GM03348 (cell line): ENCODE measurements around the gene MARK2.
A peak's percentile ranks its signal among the peaks of the same experiment; 100 is the strongest.

ENCODE experiments used
- DNase-seq: peaks from one replicate; pipeline ENCODE4 v3.0.0; 2012; ENCODE audit warnings: low spot score

MARK2 gene

DNA sequence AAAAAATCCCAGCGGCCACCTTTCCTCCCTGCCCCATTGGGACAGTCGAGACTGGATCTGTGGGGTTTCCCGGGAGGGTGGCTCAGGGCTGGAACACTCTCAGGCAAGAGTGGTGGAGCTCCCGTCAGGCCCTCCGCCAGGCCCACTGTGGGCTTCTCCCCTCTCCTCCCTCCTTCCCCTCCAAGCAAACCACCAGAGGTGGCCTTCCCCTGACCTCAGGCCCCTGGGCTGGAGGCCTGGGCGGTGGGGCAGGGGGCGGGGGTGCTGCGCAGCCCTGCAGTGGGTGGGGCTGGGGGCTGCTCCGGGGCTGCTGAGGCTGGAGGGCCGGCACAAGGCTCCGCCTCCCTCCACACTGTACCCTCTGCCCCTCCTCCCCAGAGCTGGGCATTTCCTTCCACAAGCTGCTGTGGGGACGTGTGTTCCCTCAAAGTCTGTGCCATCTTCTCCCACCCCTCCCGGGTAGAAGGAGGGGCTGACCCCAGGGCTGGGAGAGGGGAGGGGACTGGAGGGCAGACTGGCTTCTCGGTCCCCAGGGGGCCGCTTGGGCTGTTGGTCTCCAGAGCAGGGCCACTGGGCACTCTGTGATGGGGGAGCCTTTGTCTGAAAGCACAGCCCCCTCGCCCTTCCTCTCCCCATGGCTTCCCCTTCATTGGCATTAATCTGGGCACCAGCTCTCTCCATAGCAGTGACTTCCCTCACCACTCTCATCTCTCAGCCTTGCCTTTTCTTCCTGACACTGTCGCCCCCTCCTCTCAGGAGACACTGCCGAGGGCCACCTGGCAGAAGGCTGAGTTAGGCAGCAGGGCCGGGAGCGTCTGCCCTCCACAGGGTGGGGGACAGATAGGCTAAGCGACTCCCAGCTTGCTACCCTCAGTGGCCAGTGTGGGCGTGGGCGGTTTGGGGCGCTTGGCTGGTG, 70.9 kb downstream of the MARK2 start:
- DNase-seq = no peak

GRCh38 chr11:63910675-63911074, 71.8 kb downstream of the MARK2 start:
- DNase-seq = no peak

- no peak for DNase-seq
These were observed 72.5 kb downstream of the MARK2 start for GRCh38 chr11:63911440-63911839.

GRCh38 chr11:63911876-63912275, 73.0 kb downstream of the MARK2 start:
- DNase-seq = no peak

DNA sequence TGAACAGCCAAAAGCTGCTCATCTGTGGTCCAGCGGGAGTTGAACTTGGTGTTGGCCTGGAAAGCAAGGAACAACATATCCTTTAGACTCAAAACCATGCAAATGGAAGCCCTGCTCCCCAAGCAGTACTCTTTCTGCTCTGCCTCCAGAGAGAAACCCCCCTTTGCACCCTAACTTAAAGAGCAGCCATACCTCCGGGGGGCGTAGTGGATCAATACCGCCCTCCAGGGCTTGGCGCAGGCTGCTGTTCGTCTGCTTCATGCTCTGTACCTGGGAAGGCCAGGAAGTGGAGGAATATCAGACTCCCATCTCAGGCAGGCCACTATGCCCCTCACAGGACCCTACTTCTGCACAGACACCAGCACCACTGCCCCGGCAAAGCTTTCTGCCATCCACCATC, 73.8 kb downstream of the MARK2 start:
- no peak for DNase-seq

- no peak for DNase-seq
These were observed 75.2 kb downstream of the MARK2 start for GRCh38 chr11:63913866-63914830.

GRCh38 chr11:63914896-63915691, 76.2 kb downstream of the MARK2 start:
- no peak for DNase-seq

GRCh38 chr11:63915961-63916836, 77.3 kb downstream of the MARK2 start:
- DNase-seq = peak; percentile 72

GRCh38 chr11:63916837-63917691, 78.2 kb downstream of the MARK2 start, which contains the start of gene RCOR2:
TSS of gene RCOR2 (minus strand) at chr11:63917164. CDS start at chr11:63916456, 708 bp downstream.
- DNase-seq = peak; percentile 94

- peak; percentile 74 for DNase-seq
These were observed 79.0 kb downstream of the MARK2 start for GRCh38 chr11:63917692-63918506.

DNA sequence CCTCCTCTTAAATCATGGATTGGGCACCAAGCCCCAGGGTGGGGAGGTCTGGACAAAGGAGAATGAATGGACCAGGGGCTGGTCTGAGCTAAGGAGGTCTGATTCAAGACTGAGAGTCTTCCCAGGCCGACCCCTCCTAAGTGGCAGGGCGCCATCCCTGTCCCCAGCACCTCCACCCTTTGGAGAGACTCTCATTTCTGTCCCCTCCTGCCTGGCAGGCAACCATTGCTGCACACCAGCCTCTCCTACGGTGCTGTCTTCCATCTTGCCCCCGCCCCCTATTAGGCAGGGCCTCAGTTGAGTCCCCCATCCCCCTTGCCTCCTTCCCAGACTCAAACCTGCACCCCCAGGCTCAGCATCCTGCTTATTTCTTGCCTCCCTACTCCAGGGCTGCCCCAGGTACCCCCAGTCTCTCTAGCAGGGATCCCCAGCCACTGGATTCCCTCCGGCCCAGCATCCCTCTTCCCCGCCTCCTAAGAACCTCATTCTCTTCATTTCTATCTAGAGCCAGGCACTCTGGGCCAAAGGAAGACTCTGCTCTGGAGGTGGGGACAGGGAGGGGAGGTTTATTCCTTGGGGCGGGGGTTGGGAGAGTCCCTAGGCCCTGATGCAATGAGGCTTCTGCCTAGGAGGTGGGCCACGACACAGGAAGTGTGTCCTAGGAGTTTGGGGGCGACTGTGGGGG, 79.7 kb downstream of the MARK2 start:
- DNase-seq = no peak

DNA sequence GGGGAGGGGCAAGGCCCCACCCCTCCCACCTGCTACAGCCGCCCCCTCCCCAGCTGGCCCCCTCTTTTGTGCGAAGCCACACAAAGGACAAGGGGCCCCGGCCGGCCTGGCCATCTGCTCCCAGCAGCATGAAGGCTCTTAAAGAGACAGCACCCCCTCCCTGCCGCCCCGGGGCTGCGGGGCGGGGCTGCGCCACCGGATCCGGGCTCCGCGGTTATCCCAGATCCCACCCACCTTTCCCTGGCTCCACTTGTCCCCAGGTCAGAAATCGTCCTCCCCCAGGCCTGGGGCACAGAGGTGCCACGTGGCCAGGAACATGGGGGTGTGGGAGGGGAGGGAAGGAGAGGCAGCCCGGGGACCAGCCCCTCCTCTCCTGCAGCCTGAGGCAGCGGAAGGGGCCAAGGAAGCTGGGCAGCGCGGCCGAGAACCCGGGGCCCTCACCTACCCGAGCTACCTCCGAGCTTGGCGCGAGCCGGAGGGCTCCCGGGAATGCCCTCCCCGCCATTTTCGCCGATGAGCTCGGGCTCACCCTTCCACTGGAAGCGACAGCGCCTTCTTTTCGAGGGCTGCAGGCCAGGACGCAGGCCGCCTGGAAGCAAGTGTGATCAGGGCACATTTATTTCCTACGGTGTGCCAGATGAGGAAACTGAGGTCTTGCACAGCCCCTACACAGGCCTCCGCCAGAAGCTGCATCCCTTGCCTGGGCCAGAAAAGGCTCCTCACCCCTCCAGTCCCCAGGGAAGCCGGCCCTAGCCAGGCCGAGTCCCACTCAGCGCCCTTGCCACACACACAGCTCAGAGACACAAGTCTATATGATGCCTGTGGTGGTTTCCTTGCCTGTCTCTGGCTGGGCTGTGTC, 80.6 kb downstream of the MARK2 start:
- DNase-seq = peak; percentile 70

DNA sequence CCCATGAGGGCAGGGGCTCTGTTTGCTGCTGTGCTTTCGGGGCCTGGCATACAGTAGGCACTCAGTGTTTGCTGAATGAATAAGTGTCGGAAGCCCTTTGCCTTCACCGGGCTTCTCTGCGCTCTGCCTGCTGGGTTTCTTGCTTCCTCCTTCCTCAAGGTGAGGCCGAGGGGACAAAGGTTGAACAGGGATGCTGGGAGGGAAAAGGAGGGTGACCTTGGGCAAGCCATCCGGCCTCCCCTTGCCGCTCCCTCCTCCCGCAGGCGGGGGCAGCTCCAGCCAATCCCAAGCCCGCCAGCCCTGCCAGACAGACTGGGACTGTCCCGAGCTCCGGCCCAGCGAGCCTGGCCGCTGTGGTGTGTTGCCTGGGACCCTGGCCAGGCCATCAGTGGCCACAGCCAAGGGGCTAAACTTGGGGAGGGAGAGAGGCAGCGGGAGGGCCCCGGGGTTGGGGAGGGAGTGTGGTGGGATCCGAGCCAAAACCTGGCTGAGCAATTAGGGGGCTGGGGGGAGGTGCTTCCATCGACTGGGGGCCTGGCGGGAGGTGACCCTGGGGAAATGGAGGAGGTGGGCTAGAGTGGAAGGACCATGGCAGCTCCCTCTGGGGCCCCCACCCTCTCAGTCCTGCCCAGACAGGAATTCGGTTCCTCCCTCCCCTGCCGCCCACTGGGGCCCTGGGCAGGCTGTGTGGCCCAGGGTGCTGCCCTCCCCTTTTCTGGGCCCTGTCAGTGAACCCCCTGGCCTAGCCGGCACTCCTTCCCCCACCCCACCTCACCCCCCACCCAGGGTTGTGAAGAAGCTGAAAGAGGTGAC, 81.4 kb downstream of the MARK2 start:
- peak; percentile 75 for DNase-seq

DNA sequence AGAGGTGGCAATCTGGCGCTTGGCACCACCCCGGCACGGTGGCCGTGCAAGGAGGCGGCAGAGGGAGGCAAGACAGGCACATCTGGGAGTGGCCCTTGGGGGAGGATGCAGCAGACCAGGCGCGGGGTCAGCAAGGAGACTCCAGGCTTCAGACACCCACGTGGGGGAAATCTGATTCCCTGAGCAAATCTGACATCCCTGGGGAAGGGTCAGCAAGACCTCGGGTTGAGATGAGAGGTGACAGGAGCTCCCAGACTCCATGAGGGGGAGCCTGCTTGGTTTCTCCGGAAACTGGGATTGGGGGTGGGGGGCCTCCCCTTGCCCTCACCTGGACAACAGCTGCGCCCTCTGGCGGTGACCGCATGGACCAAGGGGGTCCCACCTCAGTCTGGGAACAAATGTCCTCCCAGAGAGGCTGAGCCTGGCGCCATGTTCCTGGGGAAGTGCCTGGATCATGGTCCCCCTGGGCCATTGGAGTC, 82.1 kb downstream of the MARK2 start:
- DNase-seq = no peak

- DNase-seq = no peak
These were observed 83.8 kb downstream of the MARK2 start for GRCh38 chr11:63922673-63923192.

DNA sequence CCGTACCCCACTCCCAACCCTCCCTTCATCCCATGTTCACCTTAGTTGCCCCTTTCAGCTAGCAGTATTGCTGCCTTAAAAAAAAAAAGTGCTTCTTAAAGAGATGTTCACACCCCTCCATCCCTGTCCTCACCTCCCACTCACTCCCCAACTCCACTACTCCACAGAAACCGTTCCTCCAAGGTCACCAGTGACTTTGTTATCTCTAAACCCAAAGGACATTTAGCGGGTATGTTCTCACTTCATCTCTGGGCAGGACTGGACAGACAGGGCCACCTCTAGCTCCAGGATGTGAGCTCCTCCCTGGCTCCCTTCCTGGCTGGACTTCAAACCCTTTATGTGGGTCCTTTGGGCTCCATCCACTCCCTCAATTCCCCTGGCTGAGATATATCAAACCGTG, 84.4 kb downstream of the MARK2 start:
- DNase-seq = no peak
